Forelimb muscle (tissue), 1 donor: ENCODE measurements around the gene EML1. TPM values are rescaled to one million over a fixed set of nuclear protein-coding genes. Genes with fewer than 3 reads are reported as not detected.

Source experiments
- DNase-seq: peaks from one replicate; pipeline ENCODE4 v3.0.0-alpha.2; 2013; ENCODE audit warnings: low read depth
- polyA plus RNA-seq: library from polyadenylated mRNA; unstranded; fragments of 120-200 nt; gene quantifications from one replicate; pipeline ENCODE4 v1.2.1, GENCODE V29; 2013; ENCODE audit not compliant: insufficient read length

EML1 gene
- polyA plus RNA-seq, result 39.5 TPM

- DNase-seq, result no peak
Measured at GRCh38 chr14:99793213-99794150, at the start of gene EML1. TSS of gene EML1 (plus strand) at chr14:99793413. CDS start at chr14:99793477, 64 bp downstream.

GRCh38 chr14:99744199-99744872 is 48.9 kb upstream of the EML1 start:
- no peak for DNase-seq

GRCh38 chr14:99744873-99745224 is 48.4 kb upstream of the EML1 start:
- DNase-seq, result no peak

- no peak for DNase-seq
Measured at GRCh38 chr14:99745307-99745951, 47.8 kb upstream of the EML1 start.

- no peak for DNase-seq
Measured at GRCh38 chr14:99747167-99747566, 46.0 kb upstream of the EML1 start.

GRCh38 chr14:99747582-99748330 is 45.5 kb upstream of the EML1 start:
- no peak for DNase-seq

- DNase-seq, result no peak
Measured at GRCh38 chr14:99748529-99748928, 44.7 kb upstream of the EML1 start.

- no peak for DNase-seq
Measured at GRCh38 chr14:99749142-99749541, 44.1 kb upstream of the EML1 start.

GRCh38 chr14:99749763-99750715 is 43.2 kb upstream of the EML1 start:
- no peak for DNase-seq

GRCh38 chr14:99750746-99751450 is 42.3 kb upstream of the EML1 start:
- no peak for DNase-seq

- DNase-seq, result no peak
Measured at GRCh38 chr14:99751539-99752485, 41.4 kb upstream of the EML1 start.

- DNase-seq, result no peak
Measured at GRCh38 chr14:99752486-99753121, 40.6 kb upstream of the EML1 start.

GRCh38 chr14:99753225-99754140 is 39.7 kb upstream of the EML1 start:
- no peak for DNase-seq

- DNase-seq, result no peak
Measured at GRCh38 chr14:99754141-99755067, 38.8 kb upstream of the EML1 start.

GRCh38 chr14:99755068-99755405 is 38.2 kb upstream of the EML1 start:
- no peak for DNase-seq
